Measurements from ENCODE around the gene SLFNL1.

Gene SLFNL1

DNA sequence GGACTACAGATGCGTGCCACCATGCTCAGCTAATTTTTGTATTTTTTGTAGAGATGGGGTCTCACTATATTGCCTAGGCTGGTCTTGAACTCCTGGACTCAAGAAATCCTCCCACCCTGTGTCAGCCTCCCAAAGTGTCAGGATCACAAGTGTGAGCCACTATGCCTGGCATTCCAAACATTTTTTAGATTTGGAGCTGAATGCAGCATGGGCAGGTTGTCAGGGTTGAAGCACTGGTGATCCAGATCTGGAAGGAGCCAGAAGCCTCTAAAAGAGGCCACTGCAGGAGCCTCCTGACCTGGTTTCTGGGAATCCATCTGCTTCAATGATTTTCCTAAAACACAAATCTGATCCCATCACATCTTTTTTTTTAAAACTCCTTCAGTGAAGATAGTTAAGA is 43.8 kb downstream of the SLFNL1 start:
- Histone ChIP-seq H3K4me2 (ENCODE audit: low read length) (no peak overlapping the region), H3K36me3 (ENCODE audit: control insufficient read depth, insufficient read depth, low read length) (no peaks in the 10 kb centered on the region), H3K27ac (no peak overlapping the region), H3K4me3 (ENCODE audit: low read depth, low read length) (no peak overlapping the region), H3K27me3 (ENCODE audit: control insufficient read depth, insufficient read depth, low read length) (no peaks in the 10 kb centered on the region), H2AFZ (no peak overlapping the region), H3K9me3 (ENCODE audit: control insufficient read depth, low read length) (no peaks in the 10 kb centered on the region), H3K79me2 (no peaks in the 10 kb centered on the region), H3K9ac (no peak overlapping the region), H3K4me1 (peaks cover 6% of the 10 kb centered on the region)
- TF ChIP-seq, protein P1, sequence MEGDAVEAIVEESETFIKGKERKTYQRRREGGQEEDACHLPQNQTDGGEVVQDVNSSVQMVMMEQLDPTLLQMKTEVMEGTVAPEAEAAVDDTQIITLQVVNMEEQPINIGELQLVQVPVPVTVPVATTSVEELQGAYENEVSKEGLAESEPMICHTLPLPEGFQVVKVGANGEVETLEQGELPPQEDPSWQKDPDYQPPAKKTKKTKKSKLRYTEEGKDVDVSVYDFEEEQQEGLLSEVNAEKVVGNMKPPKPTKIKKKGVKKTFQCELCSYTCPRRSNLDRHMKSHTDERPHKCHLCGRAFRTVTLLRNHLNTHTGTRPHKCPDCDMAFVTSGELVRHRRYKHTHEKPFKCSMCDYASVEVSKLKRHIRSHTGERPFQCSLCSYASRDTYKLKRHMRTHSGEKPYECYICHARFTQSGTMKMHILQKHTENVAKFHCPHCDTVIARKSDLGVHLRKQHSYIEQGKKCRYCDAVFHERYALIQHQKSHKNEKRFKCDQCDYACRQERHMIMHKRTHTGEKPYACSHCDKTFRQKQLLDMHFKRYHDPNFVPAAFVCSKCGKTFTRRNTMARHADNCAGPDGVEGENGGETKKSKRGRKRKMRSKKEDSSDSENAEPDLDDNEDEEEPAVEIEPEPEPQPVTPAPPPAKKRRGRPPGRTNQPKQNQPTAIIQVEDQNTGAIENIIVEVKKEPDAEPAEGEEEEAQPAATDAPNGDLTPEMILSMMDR (IDR thresholded peaks at IDR 0.05) = no peak

DNA sequence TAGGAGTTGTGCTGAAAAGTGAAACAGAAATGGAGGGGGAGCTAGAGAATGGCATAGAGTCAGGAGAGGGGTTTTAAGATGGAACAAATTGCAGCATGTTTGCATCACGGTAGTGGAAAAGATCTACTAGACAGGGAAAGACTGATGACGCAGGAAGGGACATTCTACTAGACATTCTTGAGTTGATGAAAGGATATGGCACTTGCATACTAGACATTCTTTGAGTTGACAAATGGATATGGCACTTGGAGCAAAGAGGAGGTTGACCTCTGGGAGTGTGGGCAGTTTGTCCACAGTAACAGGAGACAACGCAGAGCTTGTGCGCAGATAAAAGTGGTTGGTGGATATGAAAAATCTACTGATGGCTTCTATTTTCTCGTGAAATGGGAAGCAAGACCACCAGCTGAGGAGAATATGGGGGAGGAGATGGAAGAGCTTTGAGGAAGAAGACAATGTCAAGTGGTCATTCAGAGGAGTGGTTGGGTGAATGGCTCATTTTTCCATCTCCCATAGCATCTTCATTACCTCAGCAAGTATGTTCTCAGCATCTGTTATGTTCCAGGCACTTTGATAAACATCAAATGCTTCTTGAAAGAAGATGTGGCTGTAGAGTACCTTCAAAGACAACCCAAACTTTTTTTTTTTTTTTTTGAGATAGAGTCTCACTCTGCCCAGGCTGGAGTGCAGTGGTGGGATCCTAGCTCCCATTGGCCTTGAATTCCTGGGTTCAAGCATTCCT is 44.4 kb downstream of the SLFNL1 start:
- H3K36me3 ChIP-seq (ENCODE audit: control insufficient read depth, insufficient read depth, low read length) = no peaks in the 10 kb centered on the region
- TF ChIP-seq, protein P1 (IDR thresholded peaks at IDR 0.05) = no peak
- no peaks in the 10 kb centered on the region for H3K27me3 ChIP-seq (ENCODE audit: control insufficient read depth, insufficient read depth, low read length)
- H3K9ac ChIP-seq = no peak overlapping the region
- H3K27ac ChIP-seq = no peak overlapping the region
- H3K4me2 ChIP-seq (ENCODE audit: low read length) = no peak overlapping the region
- H3K9me3 ChIP-seq (ENCODE audit: control insufficient read depth, low read length) = no peaks in the 10 kb centered on the region
- no peak overlapping the region for H2AFZ ChIP-seq
- H3K4me1 ChIP-seq = peaks cover 6% of the 10 kb centered on the region
- no peak overlapping the region for H3K4me3 ChIP-seq (ENCODE audit: low read depth, low read length)
- H3K79me2 ChIP-seq = no peaks in the 10 kb centered on the region

DNA sequence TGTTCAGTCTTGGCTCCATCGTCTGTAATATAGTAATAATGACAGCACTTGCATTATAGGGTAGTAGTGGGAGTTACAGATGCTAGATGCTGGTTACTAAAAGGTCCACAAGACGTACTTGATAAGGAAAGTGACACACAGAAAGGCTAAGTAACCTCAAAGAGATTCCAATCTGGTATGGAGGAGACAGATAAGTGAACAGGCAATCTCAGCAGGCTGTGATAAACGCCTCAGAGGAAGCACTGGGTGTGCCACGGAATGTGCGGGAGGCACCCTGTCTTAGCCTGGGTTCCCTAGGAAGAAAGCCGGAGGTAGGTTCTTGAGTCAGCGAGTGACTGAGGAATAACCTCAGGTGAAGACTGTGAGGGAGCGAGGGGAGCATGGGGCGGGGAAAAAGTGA is 46.6 kb downstream of the SLFNL1 start:
- TF ChIP-seq, protein P1 (IDR thresholded peaks at IDR 0.05) = no peak
- Histone ChIP-seq H2AFZ (no peak overlapping the region), H3K36me3 (ENCODE audit: control insufficient read depth, insufficient read depth, low read length) (no peaks in the 10 kb centered on the region), H3K9ac (no peak overlapping the region), H3K4me1 (no peaks in the 10 kb centered on the region), H3K27ac (no peak overlapping the region), H3K9me3 (ENCODE audit: control insufficient read depth, low read length) (no peaks in the 10 kb centered on the region), H3K27me3 (ENCODE audit: control insufficient read depth, insufficient read depth, low read length) (no peaks in the 10 kb centered on the region), H3K79me2 (no peaks in the 10 kb centered on the region), H3K4me2 (ENCODE audit: low read length) (no peak overlapping the region), H3K4me3 (ENCODE audit: low read depth, low read length) (no peak overlapping the region)

DNA sequence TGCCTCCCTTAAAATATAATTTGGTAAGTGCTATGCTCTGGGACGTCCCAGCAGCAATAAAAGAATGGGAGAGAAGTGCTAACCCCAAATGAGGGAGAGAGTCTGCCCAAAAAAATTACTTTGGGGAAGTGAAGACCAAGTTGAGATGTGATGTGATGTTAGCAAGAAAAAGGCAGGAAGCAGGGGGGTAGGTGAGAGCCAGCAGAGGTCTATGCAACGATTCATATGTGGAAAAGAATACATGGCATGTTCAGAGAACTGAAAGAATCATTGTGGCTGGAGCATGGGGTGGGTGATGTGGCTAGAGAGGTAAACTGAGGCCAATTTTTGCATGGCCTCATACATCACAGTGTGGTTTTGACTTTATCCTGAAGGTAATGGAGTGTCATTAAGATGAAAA is 47.6 kb downstream of the SLFNL1 start:
- no peaks in the 10 kb centered on the region for H3K27me3 ChIP-seq (ENCODE audit: control insufficient read depth, insufficient read depth, low read length)
- H3K27ac ChIP-seq = no peak overlapping the region

More for the DNA sequence above, 47.6 kb downstream of the SLFNL1 start:
- Histone ChIP-seq H3K4me1 (no peaks in the 10 kb centered on the region), H3K9ac (no peak overlapping the region), H3K9me3 (ENCODE audit: control insufficient read depth, low read length) (no peaks in the 10 kb centered on the region), H3K4me2 (ENCODE audit: low read length) (no peak overlapping the region), H2AFZ (no peak overlapping the region), H3K4me3 (ENCODE audit: low read depth, low read length) (no peak overlapping the region), H3K36me3 (ENCODE audit: control insufficient read depth, insufficient read depth, low read length) (no peaks in the 10 kb centered on the region), H3K79me2 (no peaks in the 10 kb centered on the region)
- TF ChIP-seq, protein P1 (IDR thresholded peaks at IDR 0.05) = no peak
